ENCODE data around the gene PLA2G6. TPM values are rescaled to one million over a fixed set of nuclear protein-coding genes. Genes with fewer than 3 reads are reported as not detected.

Gene PLA2G6
- total RNA-seq, 1 experiment from 2014 or later = 39.8 TPM

GRCh38 chr22:38199826-38200559, 18.4 kb upstream of the PLA2G6 start:
- intact Hi-C loops (cut with micrococcal nuclease; ENCODE audit: unreplicated experiment) = loop anchor here (10.0 kb wide), 1 partner anchor 145 kb away; the partner anchor contains the start of gene PICK1
- ChIA-PET POLR2A (ENCODE audit: unreplicated experiment) (interaction anchor here (0.7 kb wide), 1 partner anchor 84 kb away, joined by 12 read pairs; no protein-coding TSS in a partner anchor), CTCF (no interaction called here)
- no TSS peak for BruUV-seq (replicated peaks)
- Histone ChIP-seq H3K4me3 (no peak overlapping the region), H3K27me3 (ENCODE audit: insufficient read depth, low read depth) (no peaks in the 10 kb centered on the region), H3K4me1 (replicated peaks; ENCODE audit: insufficient read depth) (peaks cover 18% of the 10 kb centered on the region), H3K9me2 (ENCODE audit: insufficient read depth) (no peaks in the 10 kb centered on the region), H2AFZ (no peak overlapping the region), H3K4me2 (no peak overlapping the region), H3K9me3 (ENCODE audit: insufficient read depth, low read depth) (no peaks in the 10 kb centered on the region), H3F3A (ENCODE audit: insufficient read depth, low read depth) (peaks cover 10% of the 10 kb centered on the region), H4K20me1 (ENCODE audit: insufficient read depth) (peaks cover 22% of the 10 kb centered on the region), H3K79me2 (ENCODE audit: low read depth) (peaks cover 26% of the 10 kb centered on the region), H3K36me3 (ENCODE audit: low read depth) (0 out of 2 replicates have a peak, but pooled peaks cover 5% of the 10 kb centered on the region), H3K27ac (no peak overlapping the region)
- DNase-seq = no peak
- TF ChIP-seq CTCF (conservative IDR thresholded peaks at IDR 0.05) (no peak), EZH2 (IDR thresholded peaks at IDR 0.05; ENCODE audit: low read depth) (no peak)

GRCh38 chr22:38196791-38197419, 15.3 kb upstream of the PLA2G6 start:
- BruUV-seq (replicated peaks) = no TSS peak
- POLR2A ChIA-PET (ENCODE audit: unreplicated experiment) = no interaction called here
- Histone ChIP-seq H3F3A (ENCODE audit: insufficient read depth, low read depth) (peaks cover 18% of the 10 kb centered on the region), H3K9me2 (ENCODE audit: insufficient read depth) (no peaks in the 10 kb centered on the region), H4K20me1 (ENCODE audit: insufficient read depth) (no peaks in the 10 kb centered on the region), H3K4me2 (no peak overlapping the region), H3K27me3 (ENCODE audit: insufficient read depth, low read depth) (no peaks in the 10 kb centered on the region), H3K36me3 (ENCODE audit: low read depth) (no peaks in the 10 kb centered on the region), H3K79me2 (ENCODE audit: low read depth) (no peaks in the 10 kb centered on the region), H3K4me3 (no peak overlapping the region), H3K27ac (no peak overlapping the region), H2AFZ (no peak overlapping the region), H3K9me3 (ENCODE audit: insufficient read depth, low read depth) (no peaks in the 10 kb centered on the region), H3K4me1 (replicated peaks; ENCODE audit: insufficient read depth) (peaks cover 20% of the 10 kb centered on the region)
- CTCF ChIA-PET = no interaction called here
- intact Hi-C loops (cut with micrococcal nuclease; ENCODE audit: unreplicated experiment) = no loop called here
- no peak for DNase-seq
- TF ChIP-seq EZH2 (IDR thresholded peaks at IDR 0.05; ENCODE audit: low read depth) (no peak), CTCF (conservative IDR thresholded peaks at IDR 0.05) (no peak)

- Histone ChIP-seq H3K4me3 (no peak overlapping the region), H3K9me3 (ENCODE audit: insufficient read depth, low read depth) (no peaks in the 10 kb centered on the region), H3K4me2 (peak overlapping the region; percentile 22), H3K9me2 (ENCODE audit: insufficient read depth) (no peaks in the 10 kb centered on the region), H3F3A (ENCODE audit: insufficient read depth, low read depth) (peaks cover 13% of the 10 kb centered on the region), H3K27ac (no peak overlapping the region), H4K20me1 (ENCODE audit: insufficient read depth) (no peaks in the 10 kb centered on the region), H3K4me1 (replicated peaks; ENCODE audit: insufficient read depth) (peaks cover 24% of the 10 kb centered on the region), H3K79me2 (ENCODE audit: low read depth) (no peaks in the 10 kb centered on the region), H3K27me3 (ENCODE audit: insufficient read depth, low read depth) (no peaks in the 10 kb centered on the region), H3K36me3 (ENCODE audit: low read depth) (no peaks in the 10 kb centered on the region), H2AFZ (no peak overlapping the region)
- DNase-seq = no peak
- ChIA-PET CTCF (interaction anchor here (0.5 to 0.6 kb wide), 2 partner anchors 51 to 176 kb away, joined by 3 to 5 read pairs; no protein-coding TSS in a partner anchor), POLR2A (ENCODE audit: unreplicated experiment) (no interaction called here)
- no peak for TF ChIP-seq CTCF (conservative IDR thresholded peaks at IDR 0.05)
- no peak for TF ChIP-seq EZH2 (IDR thresholded peaks at IDR 0.05; ENCODE audit: low read depth)
- BruUV-seq (replicated peaks) = no TSS peak
- intact Hi-C loops (cut with micrococcal nuclease; ENCODE audit: unreplicated experiment) = no loop called here
These were observed 11.9 kb upstream of the PLA2G6 start for GRCh38 chr22:38193580-38193979.
